NCI-H510A (cell line): ENCODE results near the gene MOV10L1.

Experiments used
- DNase-seq: peaks from one replicate; lab custom pipeline; 2025; lab: John Stamatoyannopoulos, UW

Gene MOV10L1

GRCh38 chr22:50175921-50176849, 86.4 kb downstream of the MOV10L1 start:
- DNase-seq: no peak

GRCh38 chr22:50176850-50177536, 87.2 kb downstream of the MOV10L1 start:
- no peak for DNase-seq

- no peak for DNase-seq
Measured at GRCh38 chr22:50177537-50178470, 88.0 kb downstream of the MOV10L1 start.

- DNase-seq: no peak
Measured at GRCh38 chr22:50178471-50178864, 88.7 kb downstream of the MOV10L1 start.

- DNase-seq: no peak
Measured at GRCh38 chr22:50178871-50179869, 89.4 kb downstream of the MOV10L1 start.

- DNase-seq: no peak
Measured at GRCh38 chr22:50179937-50180726, 90.3 kb downstream of the MOV10L1 start.

GRCh38 chr22:50180727-50181521, 91.1 kb downstream of the MOV10L1 start:
- no peak for DNase-seq

- DNase-seq: no peak
Measured at GRCh38 chr22:50182176-50183081, 92.6 kb downstream of the MOV10L1 start.

GRCh38 chr22:50183141-50183971, 93.5 kb downstream of the MOV10L1 start:
- DNase-seq: no peak

- no peak for DNase-seq
Measured at GRCh38 chr22:50184004-50184901, 94.4 kb downstream of the MOV10L1 start.

- no peak for DNase-seq
Measured at GRCh38 chr22:50184902-50185374, 95.1 kb downstream of the MOV10L1 start.

- DNase-seq: peak; percentile 72
Measured at GRCh38 chr22:50185375-50186087, 95.7 kb downstream of the MOV10L1 start, which contains the start of gene TRABD. TRABD (plus strand) TSS chr22:50185913; CDS start chr22:50193061, 7,148 bp downstream.

GRCh38 chr22:50186181-50186714, 96.4 kb downstream of the MOV10L1 start:
- DNase-seq: no peak

- DNase-seq: no peak
Measured at GRCh38 chr22:50186761-50187523, 97.1 kb downstream of the MOV10L1 start.
